Measurements from ENCODE around the gene CLEC5A. TPM values are rescaled to one million over a fixed set of nuclear protein-coding genes. Genes with fewer than 3 reads are reported as not detected.
"Not testable (repeated sequence)": the region's sequence is repeated elsewhere in the genome, so short reads cannot be mapped to it uniquely, and the experiment has no call there.

Gene CLEC5A
- total RNA-seq, 1 donor from 2014 or later: 1.6 TPM

- no peak for DNase-seq (ENCODE audit: low spot score)
- intact Hi-C loops (cut with DNase I): no loop called here
Observed at GRCh38 chr7:141950806-141951205, 4.0 kb upstream of the CLEC5A start.

GRCh38 chr7:141949911-141950310 lies 3.1 kb upstream of the CLEC5A start:
- intact Hi-C loops (cut with DNase I): no loop called here
- no peak for DNase-seq (ENCODE audit: low spot score)

GRCh38 chr7:141949451-141949850 lies 2.7 kb upstream of the CLEC5A start:
- no peak for DNase-seq (ENCODE audit: low spot score)
- intact Hi-C loops (cut with DNase I): no loop called here

GRCh38 chr7:141949021-141949420 lies 2.2 kb upstream of the CLEC5A start:
- intact Hi-C loops (cut with DNase I): no loop called here
- DNase-seq (ENCODE audit: low spot score): no peak

- no peak for DNase-seq (ENCODE audit: low spot score)
- intact Hi-C loops (cut with DNase I): no loop called here
Observed at GRCh38 chr7:141945356-141945755, 1.4 kb downstream of the CLEC5A start.

- intact Hi-C loops (cut with DNase I): no loop called here
- DNase-seq (ENCODE audit: low spot score): no peak
Observed at GRCh38 chr7:141944811-141945210, 2.0 kb downstream of the CLEC5A start.

- intact Hi-C loops (cut with DNase I): no loop called here
- no peak for DNase-seq (ENCODE audit: low spot score)
Observed at GRCh38 chr7:141943846-141944245, 2.9 kb downstream of the CLEC5A start.

GRCh38 chr7:141941075-141941474 lies 5.7 kb downstream of the CLEC5A start:
- intact Hi-C loops (cut with DNase I): no loop called here
- DNase-seq (ENCODE audit: low spot score): no peak

GRCh38 chr7:141930211-141930610 lies 16.6 kb downstream of the CLEC5A start:
- intact Hi-C loops (cut with DNase I): no loop called here

GRCh38 chr7:141928845-141929195 lies 18.0 kb downstream of the CLEC5A start:
- DNase-seq (ENCODE audit: low spot score): no peak
- intact Hi-C loops (cut with DNase I): no loop called here

More at GRCh38 chr7:141930211-141930610, 16.6 kb downstream of the CLEC5A start:
- no peak for DNase-seq (ENCODE audit: low spot score)

- intact Hi-C loops (cut with DNase I): no loop called here
Observed at GRCh38 chr7:141928146-141928844, 18.5 kb downstream of the CLEC5A start.

GRCh38 chr7:141920281-141920680 lies 26.5 kb downstream of the CLEC5A start:
- intact Hi-C loops (cut with DNase I): no loop called here

More at GRCh38 chr7:141928146-141928844, 18.5 kb downstream of the CLEC5A start:
- no peak for DNase-seq (ENCODE audit: low spot score)

GRCh38 chr7:141916099-141916498 lies 30.7 kb downstream of the CLEC5A start, which contains the start of gene OR9A4:
TSS of gene OR9A4 (plus strand) at chr7:141916399. CDS start at chr7:141918876, 2,477 bp downstream.
- intact Hi-C loops (cut with DNase I): no loop called here
- no peak for DNase-seq (ENCODE audit: low spot score)

More at GRCh38 chr7:141920281-141920680, 26.5 kb downstream of the CLEC5A start:
- DNase-seq (ENCODE audit: low spot score): no peak

- intact Hi-C loops (cut with DNase I): no loop called here
- peak; percentile 76 for DNase-seq (ENCODE audit: low spot score)
Observed at GRCh38 chr7:141915565-141915964, 31.2 kb downstream of the CLEC5A start.

- DNase-seq (ENCODE audit: low spot score): no peak
- intact Hi-C loops (cut with DNase I): no loop called here
Observed at GRCh38 chr7:141911391-141911790, 35.4 kb downstream of the CLEC5A start.

GRCh38 chr7:141906285-141906684 lies 40.5 kb downstream of the CLEC5A start:
- intact Hi-C loops (cut with DNase I): no loop called here
- no peak for DNase-seq (ENCODE audit: low spot score)

- DNase-seq (ENCODE audit: low spot score); intact Hi-C loops (cut with DNase I): not testable (repeated sequence)
Observed at GRCh38 chr7:141899366-141899765, 47.4 kb downstream of the CLEC5A start.

- intact Hi-C loops (cut with DNase I): no loop called here
Observed at GRCh38 chr7:141891336-141891735, 55.4 kb downstream of the CLEC5A start.

GRCh38 chr7:141889321-141889720 lies 57.5 kb downstream of the CLEC5A start:
- DNase-seq (ENCODE audit: low spot score): no peak
- intact Hi-C loops (cut with DNase I): no loop called here

More at GRCh38 chr7:141891336-141891735, 55.4 kb downstream of the CLEC5A start:
- no peak for DNase-seq (ENCODE audit: low spot score)

- DNase-seq (ENCODE audit: low spot score): no peak
- intact Hi-C loops (cut with DNase I): no loop called here
Observed at GRCh38 chr7:141884539-141885225, 62.1 kb downstream of the CLEC5A start.

- intact Hi-C loops (cut with DNase I): no loop called here
- DNase-seq (ENCODE audit: low spot score): no peak
Observed at GRCh38 chr7:141880960-141881359, 65.8 kb downstream of the CLEC5A start.

Data from cardiac septum (tissue), 1 donor.